SU-DHL-6 (cell line): Measurements from ENCODE around the gene ABHD4.

Experiments used
- H2AFZ ChIP-seq: fragments of 200-600 bp; sonication (generic); 2 replicates; pipeline ENCODE4 v1.6.1; 2014; ENCODE audit warnings: low read depth, mild to moderate bottlenecking, moderate library complexity, mixed read lengths, antibody characterized with exemption, low read length; ENCODE audit not compliant: severe bottlenecking
- H3F3A ChIP-seq: fragments of 200-600 bp; shearing (Covaris generic); 2 replicates; pipeline ENCODE4 v1.6.0; 2016; ENCODE audit warnings: antibody characterized with exemption, mild to moderate bottlenecking; ENCODE audit not compliant: insufficient read depth
- H3K27ac ChIP-seq: fragments of 200-600 bp; sonication (generic); 2 replicates; pipeline ENCODE4 v1.5.1; 2016; ENCODE audit warnings: low read depth, mild to moderate bottlenecking, low read length, moderate library complexity, mixed read lengths
- H3K27me3 ChIP-seq: fragments of 200-600 bp; sonication (generic), shearing (Covaris generic); 2 replicates; pipeline ENCODE4 v1.6.0; 2014; ENCODE audit warnings: mild to moderate bottlenecking, low read length
- H3K36me3 ChIP-seq: fragments of 200-600 bp; sonication (generic); 2 replicates; pipeline ENCODE4 v1.6.1; 2014; ENCODE audit warnings: mild to moderate bottlenecking, low read length, mixed read lengths
- H3K4me2 ChIP-seq: fragments of 300-600, 200-600 bp; shearing (Covaris generic), sonication (generic); 2 replicates; pipeline ENCODE4 v1.6.0; 2014; ENCODE audit warnings: low read length, low read depth, mild to moderate bottlenecking; ENCODE audit not compliant: poor library complexity, severe bottlenecking
- H3K4me3 ChIP-seq: fragments of 200-600 bp; sonication (generic); 2 replicates; pipeline ENCODE4 v1.5.1; 2014; ENCODE audit warnings: antibody characterized with exemption, low read length, mild to moderate bottlenecking, mixed read lengths; ENCODE audit not compliant: insufficient read depth, poor library complexity, severe bottlenecking
- H3K79me2 ChIP-seq: fragments of 200-600 bp; sonication (generic); 2 replicates; pipeline ENCODE4 v1.6.1; 2014; ENCODE audit warnings: mild to moderate bottlenecking, low read length, moderate library complexity; ENCODE audit not compliant: insufficient read depth
- H3K9ac ChIP-seq: fragments of 200-600 bp; sonication (generic); 2 replicates; pipeline ENCODE4 v1.7.0; 2014; ENCODE audit warnings: mild to moderate bottlenecking, low read length
- H3K9me2 ChIP-seq: fragments of 200-600 bp; sonication (generic); replicated peaks from 2 replicates; pipeline ENCODE4 v1.6.1; 2014; ENCODE audit warnings: low read length; ENCODE audit not compliant: insufficient read depth
- H3K9me3 ChIP-seq: fragments of 200-600 bp; sonication (generic); 2 replicates; pipeline ENCODE4 v1.6.1; 2014; ENCODE audit warnings: low read length, mixed read lengths; ENCODE audit not compliant: insufficient read depth
- H4K20me1 ChIP-seq: fragments of 200-600 bp; sonication (generic); 2 replicates; pipeline ENCODE4 v1.6.1; 2014; ENCODE audit warnings: low read depth, mild to moderate bottlenecking, antibody characterized with exemption, low read length, moderate library complexity, mixed read lengths
- CTCF ChIP-seq: fragments of 200-600 bp; sonication (generic); IDR thresholded peaks from one replicate; pipeline ENCODE4 v1.5.1; 2017; ENCODE audit warnings: antibody characterized with exemption, mild to moderate bottlenecking, low read length, moderate library complexity; ENCODE audit not compliant: insufficient read depth, poor library complexity, severe bottlenecking
- EZH2phosphoT487 ChIP-seq: fragments of 200-600 bp; sonication (generic), shearing (Covaris generic); conservative IDR thresholded peaks from 2 replicates; pipeline ENCODE4 v1.6.1; 2018; ENCODE audit warnings: mild to moderate bottlenecking, antibody characterized with exemption, low read length, moderate library complexity, mixed read lengths

Gene ABHD4

GRCh38 chr14:22626590-22626989 lies 28.5 kb downstream of the ABHD4 start:
- H3F3A ChIP-seq, result no peaks in the 10 kb centered on the region
- H3K36me3 ChIP-seq, result no peaks in the 10 kb centered on the region
- H3K27me3 ChIP-seq, result no peaks in the 10 kb centered on the region
- no peak overlapping the region for H2AFZ ChIP-seq
- H3K4me2 ChIP-seq, result no peak overlapping the region
- TF ChIP-seq EZH2phosphoT487 (no peak), CTCF (no peak)
- H3K27ac ChIP-seq, result no peak overlapping the region
- no peak overlapping the region for H3K9ac ChIP-seq
- no peaks in the 10 kb centered on the region for H3K9me2 ChIP-seq
- no peaks in the 10 kb centered on the region for H3K79me2 ChIP-seq
- H4K20me1 ChIP-seq, result no peaks in the 10 kb centered on the region
- no peak overlapping the region for H3K4me3 ChIP-seq
- 0 out of 2 replicates have a peak, but pooled peaks cover 9% of the 10 kb centered on the region for H3K9me3 ChIP-seq

- Histone ChIP-seq H3K79me2 (no peaks in the 10 kb centered on the region), H2AFZ (no peak overlapping the region), H3K27me3 (no peaks in the 10 kb centered on the region), H4K20me1 (no peaks in the 10 kb centered on the region), H3K9me3 (0 out of 2 replicates have a peak, but pooled peaks cover 9% of the 10 kb centered on the region), H3K9me2 (no peaks in the 10 kb centered on the region), H3K9ac (no peak overlapping the region), H3F3A (no peaks in the 10 kb centered on the region), H3K4me3 (no peak overlapping the region), H3K36me3 (no peaks in the 10 kb centered on the region), H3K4me2 (no peak overlapping the region), H3K27ac (no peak overlapping the region)
- TF ChIP-seq CTCF (no peak), EZH2phosphoT487 (no peak)
These were observed 29.6 kb downstream of the ABHD4 start for GRCh38 chr14:22627506-22628263.

- Histone ChIP-seq H2AFZ (no peak overlapping the region), H3K9ac (no peak overlapping the region), H3K36me3 (no peaks in the 10 kb centered on the region), H3K79me2 (no peaks in the 10 kb centered on the region), H3K27ac (no peak overlapping the region), H3F3A (no peaks in the 10 kb centered on the region), H4K20me1 (no peaks in the 10 kb centered on the region), H3K4me3 (no peak overlapping the region), H3K9me2 (no peaks in the 10 kb centered on the region), H3K4me2 (no peak overlapping the region), H3K27me3 (no peaks in the 10 kb centered on the region), H3K9me3 (0 out of 2 replicates have a peak, but pooled peaks cover 9% of the 10 kb centered on the region)
- TF ChIP-seq CTCF (no peak), EZH2phosphoT487 (no peak)
These were observed 31.3 kb downstream of the ABHD4 start for GRCh38 chr14:22629361-22629760.
